Measurements from ENCODE around the gene CDH23. TPM values are rescaled to one million over a fixed set of nuclear protein-coding genes. Genes with fewer than 3 reads are reported as not detected.

The CDH23 gene
- polyA plus RNA-seq, 4 donors: 0.60 to 2.9 (median 1.5) TPM

- DNase-seq (ENCODE audit: low read depth in 4 of 4, low spot score in 3 of 4): no peak
Measured at GRCh38 chr10:71549766-71550533, 153.2 kb downstream of the CDH23 start.

GRCh38 chr10:71550628-71551027, 153.9 kb downstream of the CDH23 start:
- no peak for DNase-seq (ENCODE audit: low read depth in 4 of 4, low spot score in 3 of 4)

- no peak for DNase-seq (ENCODE audit: low read depth in 4 of 4, low spot score in 3 of 4)
Measured at GRCh38 chr10:71551970-71552369, 155.2 kb downstream of the CDH23 start.

- no peak for DNase-seq (ENCODE audit: low read depth in 4 of 4, low spot score in 3 of 4)
Measured at GRCh38 chr10:71553432-71553831, 156.7 kb downstream of the CDH23 start.

GRCh38 chr10:71554671-71555070, 158.0 kb downstream of the CDH23 start:
- DNase-seq (ENCODE audit: low read depth in 4 of 4, low spot score in 3 of 4): no peak

GRCh38 chr10:71555087-71555723, 158.5 kb downstream of the CDH23 start:
- DNase-seq (ENCODE audit: low read depth in 4 of 4, low spot score in 3 of 4): no peak

- no peak for DNase-seq (ENCODE audit: low read depth in 4 of 4, low spot score in 3 of 4)
Measured at GRCh38 chr10:71555724-71556119, 159.0 kb downstream of the CDH23 start.

GRCh38 chr10:71558991-71559390, 162.3 kb downstream of the CDH23 start:
- DNase-seq (ENCODE audit: low read depth in 4 of 4, low spot score in 3 of 4): no peak

- DNase-seq (ENCODE audit: low read depth in 4 of 4, low spot score in 3 of 4): no peak
Measured at GRCh38 chr10:71561003-71561574, 164.4 kb downstream of the CDH23 start.

- no peak for DNase-seq (ENCODE audit: low read depth in 4 of 4, low spot score in 3 of 4)
Measured at GRCh38 chr10:71562181-71562580, 165.5 kb downstream of the CDH23 start.

- no peak for DNase-seq (ENCODE audit: low read depth in 4 of 4, low spot score in 3 of 4)
Measured at GRCh38 chr10:71562904-71563303, 166.2 kb downstream of the CDH23 start.

- no peak for DNase-seq (ENCODE audit: low read depth in 4 of 4, low spot score in 3 of 4)
Measured at GRCh38 chr10:71564194-71564820, 167.6 kb downstream of the CDH23 start.

- DNase-seq (ENCODE audit: low read depth in 4 of 4, low spot score in 3 of 4): no peak
Measured at GRCh38 chr10:71565284-71566000, 168.7 kb downstream of the CDH23 start.

- no peak for DNase-seq (ENCODE audit: low read depth in 4 of 4, low spot score in 3 of 4)
Measured at GRCh38 chr10:71567006-71567405, 170.3 kb downstream of the CDH23 start.

- no peak for DNase-seq (ENCODE audit: low read depth in 4 of 4, low spot score in 3 of 4)
Measured at GRCh38 chr10:71568896-71569492, 172.3 kb downstream of the CDH23 start.

- no peak for DNase-seq (ENCODE audit: low read depth in 4 of 4, low spot score in 3 of 4)
Measured at GRCh38 chr10:71569775-71570588, 173.3 kb downstream of the CDH23 start.

- no peak for DNase-seq (ENCODE audit: low read depth in 4 of 4, low spot score in 3 of 4)
Measured at GRCh38 chr10:71571460-71572175, 174.9 kb downstream of the CDH23 start.

GRCh38 chr10:71572962-71573361, 176.2 kb downstream of the CDH23 start:
- DNase-seq (ENCODE audit: low read depth in 4 of 4, low spot score in 3 of 4): no peak
